GM18498 (cell line): ENCODE measurements around the gene GNAI2.
"Not testable (repeated sequence)": the region's sequence is repeated elsewhere in the genome, so short reads cannot be mapped to it uniquely, and the experiment has no call there.

Source experiments
- ATAC-seq: cut with Tn5 transposase; IDR thresholded peaks from one replicate; pipeline ENCODE4 v1.9.1; 2021; ENCODE audit warnings: mild to moderate bottlenecking, moderate library complexity; ENCODE audit not compliant: unreplicated experiment

GNAI2 gene

GRCh38 chr3:50243543-50243895 lies 7.5 kb downstream of the GNAI2 start:
- no peak for ATAC-seq

GRCh38 chr3:50244813-50245212 lies 8.8 kb downstream of the GNAI2 start:
- ATAC-seq = not testable (repeated sequence)

- ATAC-seq = no peak
These were observed 9.3 kb downstream of the GNAI2 start for GRCh38 chr3:50245251-50245745.

GRCh38 chr3:50245831-50246516 lies 10.0 kb downstream of the GNAI2 start:
- ATAC-seq = peak; percentile 68

GRCh38 chr3:50246517-50246954 lies 10.5 kb downstream of the GNAI2 start:
- peak; percentile 52 for ATAC-seq

GRCh38 chr3:50248387-50248786 lies 12.4 kb downstream of the GNAI2 start:
- no peak for ATAC-seq

GRCh38 chr3:50249457-50249856 lies 13.5 kb downstream of the GNAI2 start:
- ATAC-seq = no peak

- ATAC-seq = no peak
These were observed 14.5 kb downstream of the GNAI2 start for GRCh38 chr3:50250514-50250913.

GRCh38 chr3:50251220-50251619 lies 15.2 kb downstream of the GNAI2 start:
- no peak for ATAC-seq

GRCh38 chr3:50254577-50255250 lies 18.7 kb downstream of the GNAI2 start:
- no peak for ATAC-seq

- no peak for ATAC-seq
These were observed 19.2 kb downstream of the GNAI2 start for GRCh38 chr3:50255251-50255615.

- no peak for ATAC-seq
These were observed 21.2 kb downstream of the GNAI2 start for GRCh38 chr3:50256978-50257890.

- ATAC-seq = no peak
These were observed 22.2 kb downstream of the GNAI2 start for GRCh38 chr3:50258029-50258680.

- ATAC-seq = no peak
These were observed 23.0 kb downstream of the GNAI2 start for GRCh38 chr3:50258979-50259378.

- ATAC-seq = peak; percentile 25
These were observed 23.5 kb downstream of the GNAI2 start for GRCh38 chr3:50259432-50260026.

GRCh38 chr3:50260027-50260941 lies 24.3 kb downstream of the GNAI2 start:
- ATAC-seq = peak; percentile 89

- ATAC-seq = no peak
These were observed 25.0 kb downstream of the GNAI2 start for GRCh38 chr3:50260942-50261441.

- no peak for ATAC-seq
These were observed 25.5 kb downstream of the GNAI2 start for GRCh38 chr3:50261505-50261904.

- ATAC-seq = not testable (repeated sequence)
These were observed 26.2 kb downstream of the GNAI2 start for GRCh38 chr3:50262200-50262599.
